GM18951 (cell line): Measurements from ENCODE around the gene KCND2.

Source experiments
- POLR2A ChIP-seq: IDR thresholded peaks from 4 replicates; pipeline ENCODE4 v1.6.1; 2011; ENCODE audit warnings: mild to moderate bottlenecking; ENCODE audit not compliant: insufficient read length, insufficient read depth; ENCODE audit errors: extremely low read depth
- in situ Hi-C: fragments of 300-500 bp; cut with MboI; formaldehyde crosslinking; loops from one replicate; pipeline ENCODE4 v1.12.0; 2022; ENCODE audit warnings: low sequenced_read_pairs, mixed read lengths, inconsistent platforms; ENCODE audit not compliant: unreplicated experiment

Gene KCND2

DNA sequence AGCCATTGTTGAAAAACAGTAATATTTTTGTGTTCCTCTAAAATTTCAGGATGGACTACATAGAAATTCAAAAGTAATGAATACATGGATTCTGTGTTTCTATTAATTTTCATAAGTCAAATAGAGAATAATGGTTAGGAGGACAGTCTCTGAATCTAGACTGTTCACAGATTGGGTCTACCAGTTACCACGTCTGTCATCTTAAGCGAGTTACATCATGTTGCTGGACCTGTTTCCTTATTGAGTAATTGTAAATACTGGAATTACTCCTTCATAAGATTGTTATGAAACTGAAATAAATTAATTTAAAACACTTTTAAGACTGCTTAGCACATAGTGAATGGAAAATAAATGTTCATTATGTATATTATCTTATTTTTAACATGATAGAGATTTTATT lies 172.3 kb downstream of the KCND2 start:
- no peak for TF ChIP-seq POLR2A
- in situ Hi-C loops = no loop called here

DNA sequence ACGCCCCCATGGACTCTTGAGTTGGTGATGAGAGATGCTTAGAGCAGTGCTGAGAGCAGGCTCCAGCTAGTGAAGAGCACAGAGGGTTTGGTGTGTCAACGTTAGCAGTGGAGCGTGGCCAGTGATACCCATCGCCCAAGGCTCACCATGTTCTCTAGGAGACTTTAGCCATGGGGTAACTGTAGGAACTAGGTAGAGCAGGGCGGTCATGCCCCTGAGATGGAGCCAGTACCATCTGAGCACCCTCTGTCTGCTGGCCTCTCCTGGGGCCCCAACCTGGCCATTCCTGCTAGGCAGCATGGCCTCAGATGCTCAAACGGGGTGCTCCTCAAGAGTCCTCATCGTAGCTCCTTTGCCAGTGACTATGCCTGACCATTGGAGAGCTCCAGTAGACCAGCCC lies 179.7 kb downstream of the KCND2 start:
- in situ Hi-C loops = no loop called here
- TF ChIP-seq POLR2A = no peak

- no peak for TF ChIP-seq POLR2A
Observed at GRCh38 chr7:120456699-120457098, 183.7 kb downstream of the KCND2 start.

DNA sequence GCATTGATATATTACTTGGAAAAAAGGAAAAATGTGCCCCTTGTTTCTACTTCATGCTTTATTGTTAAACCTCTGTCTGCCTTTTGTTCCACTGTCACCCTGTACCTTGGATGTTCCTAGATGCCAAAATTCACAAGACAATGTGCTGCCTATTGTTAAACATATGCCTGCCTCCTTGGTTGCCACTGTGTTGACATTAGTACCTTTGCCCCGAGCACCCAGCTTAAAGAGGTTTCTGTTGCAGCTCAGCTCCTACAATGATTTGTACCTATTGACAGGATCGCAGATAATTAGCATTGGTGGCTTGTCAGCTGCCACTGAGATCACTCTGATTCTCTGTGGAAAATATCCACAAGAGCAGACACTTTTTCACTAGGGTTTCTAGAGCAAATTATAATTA lies 188.0 kb downstream of the KCND2 start:
- in situ Hi-C loops = no loop called here
- no peak for TF ChIP-seq POLR2A

More at GRCh38 chr7:120456699-120457098, 183.7 kb downstream of the KCND2 start:
- in situ Hi-C loops = no loop called here

DNA sequence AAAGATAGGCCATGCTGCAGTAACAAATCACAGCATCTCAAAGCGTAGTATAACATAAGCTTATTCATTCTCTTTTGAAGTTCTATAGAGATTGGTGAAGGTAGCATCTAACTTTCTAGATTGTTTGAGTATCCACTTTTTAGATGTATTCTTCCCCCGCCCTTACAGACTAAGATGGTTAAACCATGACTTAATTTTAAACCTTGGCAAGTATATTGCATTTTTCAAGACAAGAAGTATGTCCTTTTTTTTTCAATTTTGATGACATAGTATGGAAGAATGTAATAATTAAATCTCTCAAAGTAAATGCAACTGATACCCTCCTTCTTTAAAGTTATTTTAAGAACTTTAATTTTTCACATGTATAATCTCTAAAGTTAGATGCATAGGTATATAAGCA lies 190.0 kb downstream of the KCND2 start:
- in situ Hi-C loops = no loop called here
- TF ChIP-seq POLR2A = no peak

DNA sequence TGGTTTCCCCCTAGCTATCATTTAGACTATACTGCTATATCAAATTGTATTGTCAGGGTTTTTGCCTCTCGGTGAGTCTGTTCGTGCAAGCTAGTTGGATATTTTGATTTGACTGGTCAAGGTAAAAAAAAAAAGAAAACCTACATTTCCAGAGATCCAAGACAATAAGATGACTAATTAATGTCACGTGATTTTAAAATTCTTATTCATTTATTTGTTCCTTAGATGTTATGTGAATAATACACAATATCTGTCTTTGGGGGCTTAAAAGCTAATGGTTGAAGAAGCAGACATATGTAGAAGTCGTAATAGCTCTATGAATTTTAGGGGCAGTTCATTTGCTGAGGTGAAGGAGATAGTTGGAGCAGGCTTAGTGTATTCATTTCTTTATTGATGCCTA lies 191.1 kb downstream of the KCND2 start:
- TF ChIP-seq POLR2A = no peak
- in situ Hi-C loops = no loop called here

DNA sequence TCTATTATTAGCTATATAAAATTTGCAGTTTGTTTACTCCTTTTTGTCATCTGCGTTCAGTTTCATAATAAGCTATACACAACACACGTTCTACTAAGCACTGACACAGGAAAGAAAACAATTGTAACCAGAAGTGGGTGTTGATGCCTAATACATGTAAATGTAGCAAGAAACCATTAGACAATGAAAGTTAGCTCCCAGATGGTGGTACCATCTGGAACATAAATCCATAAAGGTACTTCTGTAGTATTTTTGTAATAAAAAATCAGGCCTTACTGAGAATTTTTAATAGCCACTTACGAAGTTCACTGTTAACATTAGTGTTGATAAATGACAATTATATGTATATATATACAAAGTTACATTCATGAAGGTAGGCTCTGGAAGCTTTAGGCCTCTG lies 194.7 kb downstream of the KCND2 start:
- no peak for TF ChIP-seq POLR2A
- in situ Hi-C loops = no loop called here

GRCh38 chr7:120468611-120469010 lies 195.6 kb downstream of the KCND2 start:
- in situ Hi-C loops = no loop called here
- no peak for TF ChIP-seq POLR2A

GRCh38 chr7:120472892-120473291 lies 199.9 kb downstream of the KCND2 start:
- in situ Hi-C loops = no loop called here
- TF ChIP-seq POLR2A = no peak

DNA sequence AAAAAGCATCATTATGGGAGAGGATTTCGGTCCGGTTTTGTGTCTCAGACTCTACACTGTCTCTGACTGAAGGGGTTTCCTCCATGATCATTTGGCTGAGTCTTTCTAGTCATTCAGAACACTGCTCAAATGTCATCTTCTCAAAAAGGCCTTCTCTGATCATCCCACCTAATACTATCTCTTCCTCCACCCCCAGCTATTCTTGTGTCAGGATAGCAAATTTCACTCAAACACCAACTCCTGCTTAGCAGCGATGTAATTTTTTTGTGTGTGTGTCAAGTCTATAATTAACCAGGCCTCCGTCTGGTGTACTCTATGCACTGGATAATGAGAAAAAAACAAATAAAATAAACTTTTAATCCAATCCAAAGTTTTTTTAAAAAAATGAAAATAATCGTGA lies 200.4 kb downstream of the KCND2 start:
- in situ Hi-C loops = no loop called here
- no peak for TF ChIP-seq POLR2A

DNA sequence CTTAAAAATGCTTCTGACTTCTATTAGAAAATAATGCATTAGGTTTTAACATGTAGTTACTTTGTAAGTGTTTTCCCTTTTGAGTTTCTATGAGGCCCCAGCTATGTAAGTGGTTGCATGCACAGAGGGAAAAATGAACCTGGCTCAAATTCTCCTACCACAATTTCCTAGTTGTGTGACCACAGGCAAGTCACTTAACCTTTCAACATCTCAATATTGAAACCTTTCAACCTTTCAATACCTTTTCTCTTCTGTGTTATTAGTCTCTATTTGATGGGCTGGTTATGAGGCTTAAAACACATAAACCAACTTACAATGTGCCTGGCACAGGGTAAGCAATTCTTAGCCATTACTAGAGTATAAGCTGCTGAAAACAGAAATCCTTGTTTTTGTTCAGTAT lies 203.0 kb downstream of the KCND2 start:
- no peak for TF ChIP-seq POLR2A
- in situ Hi-C loops = no loop called here

- no peak for TF ChIP-seq POLR2A
- in situ Hi-C loops = no loop called here
Observed at GRCh38 chr7:120480472-120480871, 207.5 kb downstream of the KCND2 start.

DNA sequence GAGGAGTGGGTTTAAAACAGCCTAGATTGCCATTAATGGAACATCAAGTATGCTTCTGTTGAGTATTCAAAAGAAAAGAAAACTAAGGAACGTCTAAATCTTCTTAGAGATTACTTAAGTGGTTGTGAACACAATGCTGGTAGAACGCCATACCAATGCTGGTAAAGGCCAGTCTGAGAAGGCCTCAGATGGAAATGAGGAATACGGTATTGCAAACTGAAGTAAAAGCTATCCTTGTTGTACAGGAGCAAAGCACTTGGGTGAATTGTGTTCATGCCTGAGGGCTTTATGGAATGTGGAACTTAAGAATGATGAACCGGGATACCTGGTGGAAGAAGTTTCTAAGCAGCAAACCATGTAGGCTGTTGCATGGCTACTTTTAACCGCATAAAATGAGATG lies 208.0 kb downstream of the KCND2 start:
- in situ Hi-C loops = no loop called here
- TF ChIP-seq POLR2A = no peak

GRCh38 chr7:120486164-120486563 lies 213.2 kb downstream of the KCND2 start:
- no peak for TF ChIP-seq POLR2A
- in situ Hi-C loops = no loop called here

- in situ Hi-C loops = no loop called here
- no peak for TF ChIP-seq POLR2A
Observed at GRCh38 chr7:120502132-120502531, 229.2 kb downstream of the KCND2 start.
